Ureter (tissue), 1 donor: ENCODE measurements around the gene ZNF326. TPM values are rescaled to one million over a fixed set of nuclear protein-coding genes. Genes with fewer than 3 reads are reported as not detected.

Experiments used
- DNase-seq: peaks from one replicate; pipeline ENCODE4 v3.0.0-alpha.2; 2020; ENCODE audit warnings: low spot score
- total RNA-seq: library from RNA; stranded (reverse); gene quantifications from one replicate; pipeline ENCODE4 v1.2.4, GENCODE V29; 2023
- donor health status: DM: yes; HTN: yes; CAD: no.

ZNF326 gene, protein sequence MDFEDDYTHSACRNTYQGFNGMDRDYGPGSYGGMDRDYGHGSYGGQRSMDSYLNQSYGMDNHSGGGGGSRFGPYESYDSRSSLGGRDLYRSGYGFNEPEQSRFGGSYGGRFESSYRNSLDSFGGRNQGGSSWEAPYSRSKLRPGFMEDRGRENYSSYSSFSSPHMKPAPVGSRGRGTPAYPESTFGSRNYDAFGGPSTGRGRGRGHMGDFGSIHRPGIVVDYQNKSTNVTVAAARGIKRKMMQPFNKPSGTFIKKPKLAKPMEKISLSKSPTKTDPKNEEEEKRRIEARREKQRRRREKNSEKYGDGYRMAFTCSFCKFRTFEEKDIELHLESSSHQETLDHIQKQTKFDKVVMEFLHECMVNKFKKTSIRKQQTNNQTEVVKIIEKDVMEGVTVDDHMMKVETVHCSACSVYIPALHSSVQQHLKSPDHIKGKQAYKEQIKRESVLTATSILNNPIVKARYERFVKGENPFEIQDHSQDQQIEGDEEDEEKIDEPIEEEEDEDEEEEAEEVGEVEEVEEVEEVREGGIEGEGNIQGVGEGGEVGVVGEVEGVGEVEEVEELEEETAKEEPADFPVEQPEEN
- total RNA-seq: 32.7 TPM

GRCh38 chr1:89994805-89995597 is at the start of gene ZNF326:
Gene ZNF326 (plus strand): TSS chr1:89995110. CDS start chr1:89995258, 148 bp downstream.
- peak; percentile 96 for DNase-seq

GRCh38 chr1:89945852-89946476 is 48.9 kb upstream of the ZNF326 start:
- DNase-seq: no peak

DNA sequence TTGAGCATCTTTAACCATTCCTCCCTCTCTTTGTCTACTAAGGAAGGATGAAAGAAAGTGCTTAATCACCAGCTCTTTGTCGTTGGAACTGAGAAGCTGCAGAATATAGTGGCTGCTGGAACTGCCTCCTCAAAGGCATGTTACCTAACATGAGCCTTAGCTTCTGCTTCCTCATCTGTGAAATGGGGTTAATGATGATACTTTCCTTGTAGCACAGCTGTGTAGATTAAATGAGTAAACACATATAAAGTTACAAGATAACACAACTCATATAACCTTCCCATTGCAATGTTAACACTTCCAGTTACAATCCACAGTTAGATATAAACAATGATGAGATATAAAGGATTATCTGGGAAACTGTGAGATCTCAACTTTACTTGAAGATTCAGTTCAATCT is 48.4 kb upstream of the ZNF326 start:
- no peak for DNase-seq

- DNase-seq: no peak
Observed at GRCh38 chr1:89948722-89949345, 46.1 kb upstream of the ZNF326 start.

DNA sequence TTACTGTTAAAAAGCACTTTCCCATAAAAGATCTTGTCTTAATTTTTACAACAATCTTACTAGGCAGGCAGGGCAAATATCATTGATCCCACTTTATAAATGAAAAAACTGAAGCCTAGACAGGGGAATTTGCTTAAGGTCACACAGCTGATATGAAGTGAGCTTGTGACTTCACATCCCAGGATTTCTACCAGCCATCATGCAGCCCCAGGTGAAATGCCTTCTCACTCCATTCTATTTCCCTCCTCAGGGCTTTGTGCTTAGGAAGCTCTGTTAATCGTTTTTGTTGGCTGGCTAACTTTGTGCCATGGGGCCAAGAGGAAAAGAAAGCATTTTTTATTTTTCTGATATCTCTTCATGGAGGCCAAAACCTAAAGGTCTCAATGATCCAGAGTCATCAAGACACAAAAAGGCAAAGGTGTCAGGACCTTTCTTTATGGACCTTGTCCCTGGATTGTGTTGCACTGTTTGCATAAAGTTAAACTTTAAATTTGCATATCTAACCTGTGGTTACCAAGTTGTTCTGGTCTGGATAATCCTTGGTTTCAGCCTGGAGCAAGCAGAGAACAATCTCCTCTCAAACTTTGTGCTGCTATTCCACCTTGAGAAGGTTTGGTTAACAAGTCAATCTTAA is 44.8 kb upstream of the ZNF326 start:
- DNase-seq: no peak

DNA sequence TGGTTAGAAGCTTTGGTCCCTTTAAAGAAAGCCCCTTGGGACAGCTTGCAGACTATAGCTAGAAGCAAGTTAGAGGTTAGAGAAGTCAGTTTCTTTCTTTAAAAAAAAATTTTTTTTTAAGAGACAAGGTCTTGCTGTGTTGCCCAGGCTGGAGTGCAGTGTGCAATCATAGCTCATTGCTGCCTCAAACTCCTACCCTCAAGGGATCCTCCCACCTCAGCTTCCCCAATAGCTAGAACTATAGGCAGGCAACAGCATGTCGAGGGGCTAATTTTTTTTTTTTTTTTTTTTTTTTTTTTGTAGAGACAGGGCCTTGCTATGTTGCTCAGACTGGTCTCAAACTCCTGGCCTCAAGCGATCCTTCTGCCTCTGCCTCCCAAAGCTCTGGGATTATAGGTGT is 44.2 kb upstream of the ZNF326 start:
- DNase-seq: no peak

- DNase-seq: no peak
Observed at GRCh38 chr1:89951766-89952604, 42.9 kb upstream of the ZNF326 start.

DNA sequence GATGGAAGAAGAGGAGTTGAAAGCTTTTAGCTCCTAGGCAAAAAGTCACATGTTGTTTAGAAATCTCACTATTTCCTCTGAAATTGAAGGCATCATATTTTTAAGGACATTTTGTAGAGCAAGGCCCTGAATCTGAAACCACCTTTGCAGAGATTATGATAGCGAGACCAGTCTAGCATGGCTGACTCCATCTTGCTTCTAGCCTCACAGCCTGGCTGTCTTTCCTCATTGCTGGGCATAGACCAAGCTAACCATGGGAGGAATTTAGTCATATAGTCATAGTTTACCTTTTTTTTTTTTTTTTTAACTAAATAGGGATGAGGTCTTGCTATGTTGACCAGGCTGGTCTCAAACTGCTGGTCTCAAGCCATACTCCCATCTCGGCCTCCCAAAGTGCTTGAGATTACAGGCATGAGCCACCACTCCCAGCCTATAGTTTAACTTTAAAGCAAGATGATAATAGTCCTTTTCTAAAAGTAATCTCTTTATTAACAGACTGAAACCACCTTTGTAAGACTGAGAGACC is 42.2 kb upstream of the ZNF326 start:
- no peak for DNase-seq

- peak; percentile 48 for DNase-seq
Observed at GRCh38 chr1:89953131-89953626, 41.7 kb upstream of the ZNF326 start.

GRCh38 chr1:89953929-89954328 is 41.0 kb upstream of the ZNF326 start:
- DNase-seq: no peak

GRCh38 chr1:89954401-89954800 is 40.5 kb upstream of the ZNF326 start:
- DNase-seq: no peak

DNA sequence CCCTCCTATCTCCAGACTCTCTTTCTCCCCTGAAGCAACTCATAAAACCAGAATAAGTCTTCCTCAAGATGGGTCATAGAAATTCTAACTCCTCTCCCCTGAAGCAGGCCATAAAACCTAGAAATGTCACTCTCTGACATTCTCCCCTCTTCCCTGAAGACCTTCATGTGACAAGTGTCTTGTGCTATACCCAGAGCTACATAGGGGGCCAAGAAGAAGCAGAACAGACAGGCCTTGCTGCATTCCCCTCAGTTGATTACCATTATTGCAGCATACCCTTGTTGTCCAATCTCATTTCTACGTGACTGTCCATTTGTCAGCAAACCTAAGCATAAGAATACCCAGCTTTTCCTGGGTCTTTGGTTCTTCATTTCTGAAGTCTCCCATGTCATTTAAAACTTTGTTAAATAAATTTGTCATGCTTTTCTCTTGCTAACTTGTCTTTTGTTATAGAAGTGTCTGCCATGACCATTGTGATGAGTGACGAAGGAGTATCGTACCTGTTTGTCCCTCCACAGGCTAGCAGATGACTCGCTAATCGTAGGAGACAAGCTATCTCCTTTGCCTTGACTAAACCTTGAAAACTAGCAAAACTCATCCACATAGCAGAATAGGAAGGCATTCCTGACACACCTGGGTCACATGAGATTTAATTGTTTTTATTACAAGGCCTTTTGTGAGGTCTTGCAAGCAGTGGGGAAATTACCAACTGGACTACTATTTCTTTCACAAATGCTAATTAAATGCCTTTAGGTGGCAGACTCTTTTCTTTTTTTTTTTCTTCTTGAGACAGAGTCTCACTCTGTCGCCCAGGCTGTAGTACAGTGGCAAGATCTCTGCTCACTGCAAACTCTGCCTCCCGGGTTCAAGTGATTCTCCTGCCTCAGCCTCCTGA is 39.4 kb upstream of the ZNF326 start:
- DNase-seq: no peak

GRCh38 chr1:89957107-89957506 is 37.8 kb upstream of the ZNF326 start:
- DNase-seq: no peak

GRCh38 chr1:89958851-89959654 is 35.9 kb upstream of the ZNF326 start:
- DNase-seq: no peak

DNA sequence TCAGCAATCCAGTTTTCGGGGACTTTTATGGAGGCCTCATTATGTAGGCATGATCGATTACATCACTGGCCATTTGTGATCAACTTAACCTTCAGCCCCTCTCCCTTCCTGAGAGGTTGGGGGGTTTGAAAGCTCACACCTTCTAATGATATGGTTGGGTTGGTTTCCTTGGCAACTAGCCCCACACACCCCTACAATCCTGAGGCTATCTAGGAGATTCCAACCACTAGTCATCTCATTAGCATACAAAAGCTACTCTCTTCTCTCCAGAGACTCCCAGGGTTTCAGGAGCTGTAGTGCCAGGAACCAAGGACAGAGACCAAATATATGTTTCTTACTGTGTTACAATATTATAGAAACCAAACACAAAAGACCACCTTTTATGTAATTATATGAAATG is 35.2 kb upstream of the ZNF326 start:
- no peak for DNase-seq

- DNase-seq: no peak
Observed at GRCh38 chr1:89962024-89962741, 32.7 kb upstream of the ZNF326 start.

DNA sequence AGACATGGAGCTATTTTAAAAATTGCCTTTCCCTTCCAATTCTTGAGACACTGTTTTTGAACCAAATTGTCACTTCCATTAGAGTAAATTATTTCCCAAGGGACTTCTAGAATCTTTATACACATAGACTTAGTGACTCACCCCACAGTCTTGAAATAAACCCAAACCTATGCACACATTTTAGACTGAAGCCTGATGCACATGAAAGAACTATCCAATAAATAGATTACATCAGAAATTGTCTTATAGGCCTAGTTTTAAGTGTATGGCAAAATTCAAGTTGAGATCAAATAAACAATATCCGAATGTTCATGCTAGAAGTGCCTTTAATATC is 32.2 kb upstream of the ZNF326 start:
- no peak for DNase-seq
